HFFc6 (cell line): ENCODE data around the gene CDC42BPA. TPM values are rescaled to one million over a fixed set of nuclear protein-coding genes. Genes with fewer than 3 reads are reported as not detected.

Experiments used
- DNase-seq: peaks from one replicate; pipeline ENCODE4 v3.0.0-alpha.2; 2018
- H3K27ac Mint-ChIP-seq: 2 replicates; pipeline ENCODE4 v1.8.0; 2020; ENCODE audit warnings: mild to moderate bottlenecking, mixed read lengths
- H3K27me3 Mint-ChIP-seq: 2 replicates; pipeline ENCODE4 v1.8.0; 2021; ENCODE audit warnings: mild to moderate bottlenecking, moderate library complexity, mixed read lengths; ENCODE audit not compliant: insufficient read depth
- H3K36me3 Mint-ChIP-seq: 2 replicates; pipeline ENCODE4 v1.8.0; 2021; ENCODE audit warnings: low read depth, mixed read lengths
- H3K4me1 Mint-ChIP-seq: 2 replicates; pipeline ENCODE4 v1.8.0; 2020; ENCODE audit warnings: low read depth, mixed read lengths
- H3K4me3 Mint-ChIP-seq: 2 replicates; pipeline ENCODE4 v1.8.0; 2020; ENCODE audit warnings: mild to moderate bottlenecking, moderate library complexity, mixed read lengths
- H3K9me3 Mint-ChIP-seq: 2 replicates; pipeline ENCODE4 v1.8.0; 2020; ENCODE audit warnings: mild to moderate bottlenecking, mixed read lengths
- CTCF ChIP-seq: fragments of 200-600 bp; sonication (generic); IDR thresholded peaks from 2 replicates; pipeline ENCODE4 v1.5.0; 2021; ENCODE audit warnings: antibody characterized with exemption, mild to moderate bottlenecking
- total RNA-seq, 6 experiments: library from RNA; stranded (reverse); fragmentation: NEBNext Ultra II Directional; extraction: Animal tissue kit (Norgen Biotek cat#: 25700); gene quantifications; 2 replicates in 1 of 6; 3 replicates in 5 of 6; pipeline ENCODE4 v1.2.3, GENCODE V29; 2021

Gene CDC42BPA
- total RNA-seq, 6 experiments from 2014 or later = 32.8 to 37.8 (median 35.8) TPM

DNA sequence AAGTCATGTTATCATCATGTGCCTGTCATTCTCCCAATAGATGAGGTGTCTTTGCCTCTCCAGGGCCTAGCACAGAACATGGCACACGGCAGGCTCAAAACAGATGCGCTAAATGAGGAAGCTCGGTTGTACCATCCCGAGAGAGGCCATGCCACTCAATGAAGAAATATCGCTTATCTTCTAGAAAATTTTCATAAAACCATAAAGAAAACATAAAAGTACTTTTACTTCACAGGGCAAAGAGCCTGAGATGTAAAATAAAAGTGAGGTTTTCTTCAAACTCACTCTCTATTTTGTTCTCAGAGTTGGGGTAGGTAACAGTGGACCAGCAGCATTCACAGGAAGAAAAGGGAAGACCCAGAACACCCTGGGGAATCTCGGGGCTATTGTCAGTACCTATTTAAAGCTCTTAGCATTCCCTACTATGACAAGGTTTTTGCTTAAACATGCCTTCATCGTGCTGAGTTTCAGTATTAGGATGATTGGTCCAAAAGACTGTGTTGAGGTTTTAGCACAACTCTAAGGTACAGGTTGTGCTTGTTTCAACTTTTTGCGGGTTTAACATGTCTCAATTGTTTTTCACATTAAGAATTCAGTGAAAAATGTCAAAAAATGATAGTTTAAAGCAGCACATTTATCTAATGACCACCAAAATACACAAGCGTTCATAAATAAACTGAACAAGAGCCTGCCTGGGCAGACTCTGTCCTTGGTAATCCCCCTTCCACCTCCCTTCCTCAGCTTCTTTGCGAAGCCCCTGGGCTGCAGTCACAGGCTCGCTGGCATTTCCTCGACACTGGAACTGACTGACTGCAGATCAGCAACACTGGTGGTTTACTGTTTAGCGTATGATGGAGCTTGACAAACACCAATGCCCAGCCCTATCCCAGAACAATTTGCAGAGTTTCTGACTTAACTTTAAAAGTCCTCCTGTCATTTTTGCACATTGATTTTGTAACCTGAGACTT is 322.6 kb downstream of the CDC42BPA start:
- H3K27ac Mint-ChIP-seq = no peak overlapping the region
- H3K4me3 Mint-ChIP-seq = no peak overlapping the region
- no peaks in the 10 kb centered on the region for H3K9me3 Mint-ChIP-seq
- peaks cover 31% of the 10 kb centered on the region for H3K36me3 Mint-ChIP-seq
- H3K27me3 Mint-ChIP-seq = peaks cover 8% of the 10 kb centered on the region
- TF ChIP-seq CTCF = no peak
- no peak for DNase-seq
- H3K4me1 Mint-ChIP-seq = no peaks in the 10 kb centered on the region

GRCh38 chr1:226994586-226995364 is 323.5 kb downstream of the CDC42BPA start:
- Mint-ChIP-seq H3K27ac (no peak overlapping the region), H3K4me3 (no peak overlapping the region), H3K4me1 (no peaks in the 10 kb centered on the region), H3K36me3 (peaks cover 24% of the 10 kb centered on the region), H3K27me3 (peaks cover 6% of the 10 kb centered on the region), H3K9me3 (no peaks in the 10 kb centered on the region)
- no peak for DNase-seq
- TF ChIP-seq CTCF = no peak

GRCh38 chr1:226993814-226994585 is 324.3 kb downstream of the CDC42BPA start:
- Mint-ChIP-seq H3K9me3 (no peaks in the 10 kb centered on the region), H3K4me1 (no peaks in the 10 kb centered on the region), H3K36me3 (peaks cover 24% of the 10 kb centered on the region), H3K27ac (no peak overlapping the region), H3K4me3 (no peak overlapping the region), H3K27me3 (peaks cover 6% of the 10 kb centered on the region)
- DNase-seq = no peak
- TF ChIP-seq CTCF = no peak

DNA sequence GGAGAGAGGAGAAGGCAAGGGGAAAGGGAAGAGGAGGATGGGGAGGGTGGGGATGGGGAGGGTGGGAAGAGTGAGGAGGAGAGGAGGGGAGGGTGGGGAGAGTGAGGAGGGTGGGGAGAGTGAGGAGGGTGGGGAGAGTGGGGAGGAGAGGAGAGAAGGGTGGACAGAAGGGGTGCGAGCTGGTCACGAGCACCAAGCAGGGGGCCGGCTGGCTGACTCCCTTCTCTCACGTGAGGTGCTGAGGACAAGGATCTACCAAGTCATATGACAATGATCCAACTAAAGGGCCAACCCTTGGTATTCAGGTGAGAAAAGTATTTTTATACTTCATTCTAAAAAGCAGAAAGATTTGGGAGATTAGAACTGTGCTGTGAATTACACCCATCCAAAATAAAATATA is 326.4 kb downstream of the CDC42BPA start:
- Mint-ChIP-seq H3K4me3 (no peak overlapping the region), H3K9me3 (no peaks in the 10 kb centered on the region), H3K27me3 (peaks cover 6% of the 10 kb centered on the region), H3K36me3 (peaks cover 23% of the 10 kb centered on the region), H3K4me1 (no peaks in the 10 kb centered on the region), H3K27ac (no peak overlapping the region)
- no peak for TF ChIP-seq CTCF
- no peak for DNase-seq

DNA sequence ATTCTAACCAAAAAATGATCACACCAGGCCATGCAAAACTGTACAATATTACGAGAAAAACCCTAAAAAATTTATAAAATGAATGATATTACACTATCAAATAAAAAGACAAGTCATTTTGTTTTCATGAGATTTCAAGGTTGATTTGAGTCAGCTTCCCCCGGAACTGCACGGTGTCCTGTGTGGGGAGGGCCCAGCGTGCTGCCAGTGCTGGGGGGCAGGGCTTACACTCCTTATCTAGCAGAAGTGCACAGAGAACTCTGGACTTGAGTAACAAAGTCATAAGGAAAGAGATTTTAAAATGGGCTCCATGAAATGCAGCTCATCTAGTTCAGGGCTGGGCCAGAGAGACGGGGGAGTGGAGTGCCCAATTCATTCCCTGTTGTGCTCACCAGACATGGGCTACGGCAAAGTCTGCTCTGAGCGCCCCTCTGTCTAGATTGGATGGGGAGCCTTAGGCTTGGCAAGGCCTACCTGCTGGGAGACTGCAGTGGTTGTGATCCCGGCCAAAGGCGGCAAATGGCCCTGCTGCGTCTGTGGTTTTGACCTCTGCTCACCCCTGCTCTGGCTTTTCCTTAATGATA is 328.1 kb downstream of the CDC42BPA start:
- no peak for TF ChIP-seq CTCF
- DNase-seq = no peak
- no peaks in the 10 kb centered on the region for H3K4me1 Mint-ChIP-seq
- H3K27me3 Mint-ChIP-seq = peaks cover 7% of the 10 kb centered on the region
- no peak overlapping the region for H3K4me3 Mint-ChIP-seq
- H3K9me3 Mint-ChIP-seq = no peaks in the 10 kb centered on the region
- H3K27ac Mint-ChIP-seq = no peak overlapping the region
- H3K36me3 Mint-ChIP-seq = peaks cover 32% of the 10 kb centered on the region
